Neural cell (in vitro differentiated cells): ENCODE data around the gene ZNF438. TPM values are rescaled to one million over a fixed set of nuclear protein-coding genes. Genes with fewer than 3 reads are reported as not detected.

Experiments
- H2AFZ ChIP-seq: fragments of 200-600, 300-800 bp; sonication (generic), shearing (Covaris generic); 2 replicates; pipeline ENCODE4 v1.6.0; 2014; ENCODE audit warnings: low read depth, mild to moderate bottlenecking, antibody characterized with exemption, low read length, moderate library complexity
- H3F3A ChIP-seq: fragments of 200-600 bp; shearing (Covaris generic); 2 replicates; pipeline ENCODE4 v1.6.1; 2016; ENCODE audit warnings: mild to moderate bottlenecking, moderate library complexity, mixed read lengths, antibody characterized with exemption, low read length; ENCODE audit not compliant: insufficient read depth, poor library complexity, severe bottlenecking
- H3K27ac ChIP-seq: fragments of 200-600, 300-800 bp; sonication (generic), shearing (Covaris generic); 2 replicates; pipeline ENCODE4 v1.5.1; 2014; ENCODE audit warnings: mild to moderate bottlenecking, low read length, moderate library complexity
- H3K27me3 ChIP-seq: fragments of 300-800, 200-600 bp; sonication (generic), shearing (Covaris generic); 2 replicates; pipeline ENCODE4 v1.6.0; 2014; ENCODE audit warnings: mild to moderate bottlenecking, low read depth, low read length, moderate library complexity; ENCODE audit not compliant: insufficient read depth
- H3K36me3 ChIP-seq: fragments of 300-800, 200-600 bp; sonication (generic), shearing (Covaris generic); 2 replicates; pipeline ENCODE4 v1.5.1; 2014; ENCODE audit warnings: mild to moderate bottlenecking, antibody characterized with exemption, low read length, moderate library complexity; ENCODE audit not compliant: insufficient read depth
- H3K4me2 ChIP-seq: fragments of 300-800, 200-600 bp; sonication (generic), shearing (Covaris generic); 2 replicates; pipeline ENCODE4 v1.6.0; 2014; ENCODE audit warnings: mild to moderate bottlenecking, low read length
- H3K4me3 ChIP-seq: fragments of 300-800, 200-600 bp; sonication (generic), shearing (Covaris generic); 2 replicates; pipeline ENCODE4 v1.5.1; 2014; ENCODE audit warnings: mild to moderate bottlenecking, low read length, moderate library complexity
- H3K79me2 ChIP-seq: fragments of 200-600 bp; shearing (Covaris generic); replicated peaks from 2 replicates; pipeline ENCODE4 v1.6.0; 2014; ENCODE audit warnings: mild to moderate bottlenecking, low read length, moderate library complexity; ENCODE audit not compliant: insufficient read depth
- H3K9ac ChIP-seq: fragments of 300-800, 200-600 bp; sonication (generic), shearing (Covaris generic); 2 replicates; pipeline ENCODE4 v1.6.1; 2016; ENCODE audit warnings: mild to moderate bottlenecking, low read length, mixed read lengths
- H3K9me2 ChIP-seq: fragments of 200-600 bp; shearing (Covaris generic); 2 replicates; pipeline ENCODE4 v1.6.1; 2016; ENCODE audit warnings: mild to moderate bottlenecking, low read length, mixed read lengths; ENCODE audit not compliant: insufficient read depth
- H3K9me3 ChIP-seq: fragments of 200-600, 300-800 bp; sonication (generic), shearing (Covaris generic); 2 replicates; pipeline ENCODE4 v1.6.1; 2016; ENCODE audit warnings: mild to moderate bottlenecking, mixed run types, low read length, moderate library complexity, mixed read lengths
- H4K20me1 ChIP-seq: fragments of 200-600 bp; shearing (Covaris generic); 2 replicates; pipeline ENCODE4 v1.6.1; 2016; ENCODE audit warnings: mild to moderate bottlenecking, mixed run types; ENCODE audit not compliant: insufficient read depth
- EP300 ChIP-seq: fragments of 450-650 bp; conservative IDR thresholded peaks from 2 replicates; pipeline ENCODE4 v1.6.1; 2014; ENCODE audit warnings: antibody characterized with exemption, mild to moderate bottlenecking, moderate library complexity; ENCODE audit not compliant: poor library complexity, severe bottlenecking
- EZH2 ChIP-seq: fragments of 200-600, 300-800 bp; shearing (Covaris generic), sonication (generic); IDR thresholded peaks from 2 replicates; pipeline ENCODE4 v1.6.1; 2014; ENCODE audit warnings: antibody characterized with exemption, low read length, borderline replicate concordance, mild to moderate bottlenecking; ENCODE audit not compliant: insufficient read depth, poor library complexity, severe bottlenecking
- MXI1 ChIP-seq: fragments of 450-650 bp; conservative IDR thresholded peaks from 2 replicates; pipeline ENCODE4 v1.6.1; 2014; ENCODE audit warnings: antibody characterized with exemption, mild to moderate bottlenecking; ENCODE audit not compliant: poor library complexity, severe bottlenecking
- POLR2AphosphoS5 ChIP-seq: IDR thresholded peaks from 2 replicates; pipeline ENCODE4 v1.6.1; 2012
- RAD21 ChIP-seq: fragments of 450-650 bp; conservative IDR thresholded peaks from 2 replicates; pipeline ENCODE4 v1.6.1; 2014; ENCODE audit warnings: antibody characterized with exemption, mild to moderate bottlenecking, moderate library complexity
- SMC3 ChIP-seq: fragments of 450-650 bp; conservative IDR thresholded peaks from 2 replicates; pipeline ENCODE4 v1.6.1; 2014; ENCODE audit warnings: antibody characterized with exemption, mild to moderate bottlenecking, moderate library complexity; ENCODE audit not compliant: poor library complexity
- TAF1 ChIP-seq: IDR thresholded peaks from 2 replicates; pipeline ENCODE4 v1.6.1; 2012; ENCODE audit warnings: low read depth
- polyA plus RNA-seq: library from polyadenylated mRNA; depleted of rRNA; stranded (reverse); fragments of >200 nt; gene quantifications from 2 replicates; pipeline ENCODE4 v1.2.3, GENCODE V29; 2014
- TF ChIP-seq, protein P1 (sequence below): fragments of 450-650 bp; IDR thresholded peaks from 2 replicates; pipeline ENCODE4 v1.5.1; 2014; ENCODE audit warnings: antibody characterized with exemption, mild to moderate bottlenecking, moderate library complexity; ENCODE audit not compliant: poor library complexity, severe bottlenecking
- TF ChIP-seq, protein P2 (sequence below): IDR thresholded peaks from 2 replicates; pipeline ENCODE4 v1.6.1; 2012; ENCODE audit warnings: borderline replicate concordance

ZNF438 gene
- polyA plus RNA-seq, 1 donor from 2014 or later = 0.78 TPM

DNA sequence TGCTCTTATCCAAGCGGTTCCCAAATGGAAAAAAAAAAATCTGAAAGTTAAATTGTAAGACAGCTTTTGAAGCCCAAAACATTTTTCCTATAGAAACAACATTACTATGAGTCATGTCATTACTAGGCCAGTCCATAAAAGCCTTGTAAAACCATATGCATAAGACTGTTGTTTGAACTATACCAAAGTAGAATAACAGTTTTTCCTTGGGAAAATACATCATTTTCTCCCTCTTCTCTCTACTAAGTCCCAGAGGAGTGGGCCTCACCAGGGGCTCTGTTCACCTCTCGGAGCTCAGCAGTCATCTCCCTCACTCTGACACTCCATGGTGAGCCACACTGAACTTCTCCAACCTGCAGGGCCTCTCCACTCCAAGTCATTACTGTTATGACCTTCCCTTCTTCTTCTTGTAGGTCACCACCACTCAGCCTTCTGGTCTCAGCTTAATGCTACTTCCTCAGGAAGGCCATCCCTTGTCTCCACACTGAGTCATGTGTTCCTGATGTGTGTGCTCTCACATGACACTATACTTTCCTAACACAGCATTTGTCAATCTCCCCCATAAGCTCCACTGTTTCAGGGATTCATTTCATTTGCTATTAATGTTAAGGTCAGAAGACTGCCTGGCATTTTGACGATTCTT, 32.5 kb downstream of the ZNF438 start:
- no peaks in the 10 kb centered on the region for H3K9me2 ChIP-seq
- H3K9me3 ChIP-seq = no peaks in the 10 kb centered on the region
- no peaks in the 10 kb centered on the region for H3F3A ChIP-seq
- no peak overlapping the region for H3K27ac ChIP-seq
- H3K79me2 ChIP-seq = no peaks in the 10 kb centered on the region
- TF ChIP-seq POLR2AphosphoS5 (no peak), RAD21 (no peak), MXI1 (no peak), EZH2 (no peak), SMC3 (no peak), TAF1 (no peak), EP300 (no peak)
- TF ChIP-seq, protein P1, sequence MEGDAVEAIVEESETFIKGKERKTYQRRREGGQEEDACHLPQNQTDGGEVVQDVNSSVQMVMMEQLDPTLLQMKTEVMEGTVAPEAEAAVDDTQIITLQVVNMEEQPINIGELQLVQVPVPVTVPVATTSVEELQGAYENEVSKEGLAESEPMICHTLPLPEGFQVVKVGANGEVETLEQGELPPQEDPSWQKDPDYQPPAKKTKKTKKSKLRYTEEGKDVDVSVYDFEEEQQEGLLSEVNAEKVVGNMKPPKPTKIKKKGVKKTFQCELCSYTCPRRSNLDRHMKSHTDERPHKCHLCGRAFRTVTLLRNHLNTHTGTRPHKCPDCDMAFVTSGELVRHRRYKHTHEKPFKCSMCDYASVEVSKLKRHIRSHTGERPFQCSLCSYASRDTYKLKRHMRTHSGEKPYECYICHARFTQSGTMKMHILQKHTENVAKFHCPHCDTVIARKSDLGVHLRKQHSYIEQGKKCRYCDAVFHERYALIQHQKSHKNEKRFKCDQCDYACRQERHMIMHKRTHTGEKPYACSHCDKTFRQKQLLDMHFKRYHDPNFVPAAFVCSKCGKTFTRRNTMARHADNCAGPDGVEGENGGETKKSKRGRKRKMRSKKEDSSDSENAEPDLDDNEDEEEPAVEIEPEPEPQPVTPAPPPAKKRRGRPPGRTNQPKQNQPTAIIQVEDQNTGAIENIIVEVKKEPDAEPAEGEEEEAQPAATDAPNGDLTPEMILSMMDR = no peak
- TF ChIP-seq, protein P2, sequence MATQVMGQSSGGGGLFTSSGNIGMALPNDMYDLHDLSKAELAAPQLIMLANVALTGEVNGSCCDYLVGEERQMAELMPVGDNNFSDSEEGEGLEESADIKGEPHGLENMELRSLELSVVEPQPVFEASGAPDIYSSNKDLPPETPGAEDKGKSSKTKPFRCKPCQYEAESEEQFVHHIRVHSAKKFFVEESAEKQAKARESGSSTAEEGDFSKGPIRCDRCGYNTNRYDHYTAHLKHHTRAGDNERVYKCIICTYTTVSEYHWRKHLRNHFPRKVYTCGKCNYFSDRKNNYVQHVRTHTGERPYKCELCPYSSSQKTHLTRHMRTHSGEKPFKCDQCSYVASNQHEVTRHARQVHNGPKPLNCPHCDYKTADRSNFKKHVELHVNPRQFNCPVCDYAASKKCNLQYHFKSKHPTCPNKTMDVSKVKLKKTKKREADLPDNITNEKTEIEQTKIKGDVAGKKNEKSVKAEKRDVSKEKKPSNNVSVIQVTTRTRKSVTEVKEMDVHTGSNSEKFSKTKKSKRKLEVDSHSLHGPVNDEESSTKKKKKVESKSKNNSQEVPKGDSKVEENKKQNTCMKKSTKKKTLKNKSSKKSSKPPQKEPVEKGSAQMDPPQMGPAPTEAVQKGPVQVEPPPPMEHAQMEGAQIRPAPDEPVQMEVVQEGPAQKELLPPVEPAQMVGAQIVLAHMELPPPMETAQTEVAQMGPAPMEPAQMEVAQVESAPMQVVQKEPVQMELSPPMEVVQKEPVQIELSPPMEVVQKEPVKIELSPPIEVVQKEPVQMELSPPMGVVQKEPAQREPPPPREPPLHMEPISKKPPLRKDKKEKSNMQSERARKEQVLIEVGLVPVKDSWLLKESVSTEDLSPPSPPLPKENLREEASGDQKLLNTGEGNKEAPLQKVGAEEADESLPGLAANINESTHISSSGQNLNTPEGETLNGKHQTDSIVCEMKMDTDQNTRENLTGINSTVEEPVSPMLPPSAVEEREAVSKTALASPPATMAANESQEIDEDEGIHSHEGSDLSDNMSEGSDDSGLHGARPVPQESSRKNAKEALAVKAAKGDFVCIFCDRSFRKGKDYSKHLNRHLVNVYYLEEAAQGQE = no peak
- H3K9ac ChIP-seq = no peak overlapping the region
- H3K36me3 ChIP-seq = no peaks in the 10 kb centered on the region
- H3K4me3 ChIP-seq = no peak overlapping the region
- H2AFZ ChIP-seq = no peak overlapping the region
- no peaks in the 10 kb centered on the region for H4K20me1 ChIP-seq
- no peaks in the 10 kb centered on the region for H3K27me3 ChIP-seq
- no peak overlapping the region for H3K4me2 ChIP-seq

DNA sequence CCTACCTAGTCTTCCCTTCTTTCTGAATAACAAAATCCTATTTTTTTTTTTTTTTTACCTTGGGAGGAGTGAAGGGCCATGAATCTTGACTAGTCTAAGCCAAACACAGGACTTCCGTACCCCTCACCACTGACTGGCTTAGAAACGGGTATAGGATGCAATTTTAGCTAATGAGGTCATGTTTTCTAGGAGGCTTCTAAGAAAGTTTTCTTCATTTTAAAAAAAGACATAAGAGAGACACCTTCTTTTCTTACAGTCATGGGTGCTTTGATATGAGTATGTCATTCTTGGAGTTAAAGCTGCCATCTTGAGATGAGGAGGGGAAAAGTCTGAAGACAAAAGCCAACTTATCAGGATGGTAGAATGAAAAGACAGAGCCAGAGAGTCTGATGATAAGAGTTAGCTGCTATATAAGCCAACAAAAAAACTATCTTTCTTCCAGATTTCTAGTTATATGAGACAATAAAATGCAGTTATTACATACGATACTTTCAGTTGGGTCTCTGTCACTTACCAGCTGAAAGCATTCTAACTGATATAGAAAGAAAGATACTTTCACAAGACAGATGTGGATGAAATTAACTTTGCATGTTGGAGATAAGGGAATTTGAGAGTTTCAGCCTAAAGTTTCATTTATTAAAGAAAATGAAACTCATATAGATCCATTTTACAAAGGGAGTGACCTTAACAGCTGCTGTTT, 34.0 kb downstream of the ZNF438 start:
- no peak overlapping the region for H3K4me2 ChIP-seq
- H3K9ac ChIP-seq = no peak overlapping the region
- H2AFZ ChIP-seq = no peak overlapping the region
- H4K20me1 ChIP-seq = no peaks in the 10 kb centered on the region
- H3K4me3 ChIP-seq = no peak overlapping the region
- no peak overlapping the region for H3K27ac ChIP-seq
- H3K79me2 ChIP-seq = no peaks in the 10 kb centered on the region
- no peaks in the 10 kb centered on the region for H3K27me3 ChIP-seq
- no peaks in the 10 kb centered on the region for H3K9me2 ChIP-seq
- no peaks in the 10 kb centered on the region for H3K36me3 ChIP-seq
- no peaks in the 10 kb centered on the region for H3F3A ChIP-seq
- H3K9me3 ChIP-seq = no peaks in the 10 kb centered on the region
- no peak for TF ChIP-seq EZH2
